Spinal cord (tissue), 10 donors: Measurements from ENCODE around the gene TMEM255B. TPM values are rescaled to one million over a fixed set of nuclear protein-coding genes. Genes with fewer than 3 reads are reported as not detected.
"Not testable (repeated sequence)": the region's sequence is repeated elsewhere in the genome, so short reads cannot be mapped to it uniquely, and the experiment has no call there.

Experiments used
- DNase-seq, 6 donors: peaks; one replicate each; pipeline versions ENCODE4 v3.0.0 to v3.0.0-alpha.2; 2013 to 2015; ENCODE audit warnings: low spot score in 6 of 6, low read depth in 4 of 6
- H3K27ac ChIP-seq: one replicate; pipeline ENCODE4 v1.5.1; 2013; ENCODE audit warnings: low read depth, low read length, control low read depth
- H3K27me3 ChIP-seq: one replicate; pipeline ENCODE4 v1.6.1; 2013; ENCODE audit warnings: low read length; ENCODE audit not compliant: control insufficient read depth, insufficient read depth
- H3K36me3 ChIP-seq: one replicate; pipeline ENCODE4 v1.6.1; 2013; ENCODE audit warnings: low read length; ENCODE audit not compliant: control insufficient read depth, insufficient read depth
- H3K4me1 ChIP-seq: one replicate; pipeline ENCODE4 v1.6.1; 2013; ENCODE audit warnings: low read length; ENCODE audit not compliant: control insufficient read depth, insufficient read depth
- H3K4me3 ChIP-seq: one replicate; pipeline ENCODE4 v1.5.1; 2013; ENCODE audit warnings: low read depth, low read length, control low read depth
- H3K9me3 ChIP-seq: one replicate; pipeline ENCODE4 v1.6.1; 2013; ENCODE audit warnings: low read length; ENCODE audit not compliant: control insufficient read depth, insufficient read depth
- WGBS: methylation state at CpG from one replicate; pipeline ENCODE4 v1.1.5; 2013; ENCODE audit warnings: missing lambda C conversion rate; ENCODE audit not compliant: insufficient coverage; 5-methylcytosine and 5-hydroxymethylcytosine counted together
- polyA plus RNA-seq, 2 donors: library from polyadenylated mRNA; unstranded; fragments of 120-200 nt; gene quantifications; one replicate each; pipeline ENCODE4 v1.2.1, GENCODE V29; 2013; ENCODE audit not compliant: insufficient read length in 2 of 2
- total RNA-seq, 2 donors: library from RNA; depleted of rRNA in 1 of 2; stranded (reverse); fragments of 120-200 nt in 1 of 2; fragments of >200 nt in 1 of 2; gene quantifications; one replicate each; pipeline versions ENCODE4 v1.2.3 to v1.2.4, GENCODE V29; 2013 to 2014
- donor health status: healthy.

The TMEM255B gene
- total and polyA plus RNA-seq, 4 donors, result 1.4 to 5.6 (median 3.4) TPM

DNA sequence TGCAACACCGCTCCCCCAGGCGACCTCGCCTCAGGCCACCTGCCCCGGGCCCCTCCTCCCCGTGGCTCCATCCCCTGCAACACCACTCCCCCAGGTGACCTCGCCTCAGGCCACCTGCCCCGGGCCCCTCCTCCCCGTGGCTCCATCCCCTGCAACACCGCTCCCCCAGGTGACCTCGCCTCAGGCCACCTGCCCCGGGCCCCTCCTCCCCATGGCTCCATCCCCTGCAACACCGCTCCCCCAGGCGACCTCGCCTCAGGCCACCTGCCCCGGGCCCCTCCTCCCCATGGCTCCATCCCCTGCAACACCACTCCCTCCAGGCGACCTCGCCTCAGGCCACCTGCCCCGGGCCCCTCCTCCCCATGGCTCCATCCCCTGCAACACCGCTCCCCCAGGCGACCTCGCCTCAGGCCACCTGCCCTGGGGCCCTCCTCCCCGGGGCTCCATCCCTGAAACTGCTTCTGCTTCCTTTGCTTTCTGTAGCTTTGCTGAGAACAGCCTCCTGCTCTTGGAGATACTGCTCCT lies 71.5 kb downstream of the TMEM255B start:
- WGBS, result no CpG with 5 or more reads among the region's 22 CpGs
- peaks cover 75% of the 10 kb centered on the region for H3K36me3 ChIP-seq

DNA sequence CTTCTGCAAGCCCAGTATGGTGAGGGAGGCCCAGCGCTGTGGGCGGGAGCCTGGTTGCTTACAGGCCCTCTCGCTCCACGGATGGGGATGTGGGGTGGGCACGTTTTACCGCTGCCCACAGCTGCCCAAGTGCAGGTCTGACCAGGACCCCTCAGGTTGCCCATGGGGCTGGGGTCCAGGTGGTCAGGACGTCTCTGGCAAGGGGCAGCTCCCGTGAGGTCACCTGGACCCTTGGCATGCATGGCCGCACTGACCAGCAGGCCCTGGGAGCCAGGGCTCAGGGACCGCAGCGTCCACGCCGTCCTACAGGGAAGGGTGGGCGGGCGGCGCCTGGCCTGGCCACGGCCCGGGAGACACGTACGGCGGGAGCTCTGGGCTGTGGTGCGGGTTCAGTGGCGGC lies 72.0 kb downstream of the TMEM255B start:
- Histone ChIP-seq H3K36me3 (peaks cover 73% of the 10 kb centered on the region), H3K27me3 (no peaks in the 10 kb centered on the region), H3K9me3 (no peaks in the 10 kb centered on the region), H3K27ac (no peak overlapping the region), H3K4me3 (no peak overlapping the region), H3K4me1 (peaks cover 11% of the 10 kb centered on the region)
- WGBS, result 88% methylated on average over 23 of the region's 23 CpGs
- DNase-seq, result no peak

More for the DNA sequence above, 71.5 kb downstream of the TMEM255B start:
- not testable (repeated sequence) for H3K27ac ChIP-seq, H3K27me3 ChIP-seq, DNase-seq, H3K9me3 ChIP-seq, H3K4me1 ChIP-seq, H3K4me3 ChIP-seq

GRCh38 chr13:113832205-113832604 lies 73.2 kb downstream of the TMEM255B start:
- Histone ChIP-seq H3K4me1 (peaks cover 16% of the 10 kb centered on the region), H3K27ac (no peak overlapping the region), H3K27me3 (no peaks in the 10 kb centered on the region), H3K4me3 (no peak overlapping the region), H3K36me3 (peaks cover 63% of the 10 kb centered on the region), H3K9me3 (no peaks in the 10 kb centered on the region)
- no peak for DNase-seq
- WGBS, result 86% methylated on average over 19 of the region's 19 CpGs

DNA sequence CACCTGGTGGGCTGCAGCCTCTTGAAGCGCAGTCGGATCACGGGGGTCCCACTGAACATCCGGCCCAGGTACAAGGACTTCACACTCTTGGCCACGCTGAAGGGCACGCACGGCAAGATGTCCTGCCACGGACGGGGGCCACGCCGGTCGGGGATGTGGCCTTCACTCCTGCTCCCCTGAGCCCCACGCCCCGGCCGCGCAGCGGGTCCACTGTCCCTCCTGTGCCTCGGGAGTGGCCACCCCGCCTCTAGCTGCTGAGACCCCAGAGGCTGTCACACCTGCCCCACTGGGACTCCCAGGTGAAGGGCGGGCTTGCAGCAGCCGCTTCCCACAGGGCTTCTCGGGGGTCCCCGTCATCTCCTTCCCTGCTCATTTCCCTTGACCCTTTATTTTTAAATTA lies 73.6 kb downstream of the TMEM255B start:
- peaks cover 63% of the 10 kb centered on the region for H3K36me3 ChIP-seq

DNA sequence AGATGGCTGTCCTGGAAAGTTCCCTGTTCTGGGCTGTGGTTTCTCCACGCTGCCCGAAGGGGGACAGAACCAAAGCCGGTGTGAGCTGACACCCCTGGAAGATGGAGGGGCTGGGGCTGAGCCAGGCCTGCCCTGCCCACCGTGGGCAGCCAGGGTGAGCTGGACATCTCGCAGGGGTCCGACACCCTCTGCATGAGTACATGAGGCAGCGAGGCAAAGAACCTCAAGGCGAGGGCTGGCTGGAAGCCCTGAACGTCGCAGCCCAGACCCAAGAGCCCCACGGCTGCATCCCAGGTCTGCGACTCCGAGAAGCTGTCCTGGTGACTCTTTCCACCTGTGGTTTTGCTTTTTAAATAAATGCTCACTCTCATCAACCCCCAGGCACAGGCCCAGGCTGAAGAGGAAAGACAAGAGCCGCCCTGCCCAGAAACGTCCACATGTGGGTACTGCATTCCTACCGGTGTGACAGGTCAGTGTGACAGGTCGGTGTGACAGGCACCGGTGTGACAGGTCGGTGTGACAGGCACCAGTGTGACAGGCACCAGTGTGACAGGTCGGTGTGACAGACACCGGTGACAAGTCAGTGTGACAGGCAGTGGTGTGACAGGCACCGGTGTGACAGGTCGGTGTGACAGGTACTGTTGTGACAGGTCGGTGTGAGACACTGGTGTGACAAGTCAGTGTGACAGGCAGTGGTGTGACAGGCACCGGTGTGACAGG lies 74.2 kb downstream of the TMEM255B start:
- H3K27me3 ChIP-seq, result no peaks in the 10 kb centered on the region
- no peak overlapping the region for H3K4me3 ChIP-seq
- DNase-seq, result no peak
- H3K9me3 ChIP-seq, result no peaks in the 10 kb centered on the region
- 93% methylated on average over 25 of the region's 25 CpGs for WGBS
- H3K27ac ChIP-seq, result no peak overlapping the region
- peaks cover 27% of the 10 kb centered on the region for H3K4me1 ChIP-seq
- H3K36me3 ChIP-seq, result peaks cover 65% of the 10 kb centered on the region

More for the DNA sequence above, 73.6 kb downstream of the TMEM255B start:
- 94% methylated on average over 19 of the region's 23 CpGs for WGBS
- H3K4me1 ChIP-seq, result peaks cover 20% of the 10 kb centered on the region
- H3K4me3 ChIP-seq, result no peak overlapping the region
- no peaks in the 10 kb centered on the region for H3K9me3 ChIP-seq
- H3K27me3 ChIP-seq, result no peaks in the 10 kb centered on the region
- no peak overlapping the region for H3K27ac ChIP-seq
- DNase-seq, result no peak

DNA sequence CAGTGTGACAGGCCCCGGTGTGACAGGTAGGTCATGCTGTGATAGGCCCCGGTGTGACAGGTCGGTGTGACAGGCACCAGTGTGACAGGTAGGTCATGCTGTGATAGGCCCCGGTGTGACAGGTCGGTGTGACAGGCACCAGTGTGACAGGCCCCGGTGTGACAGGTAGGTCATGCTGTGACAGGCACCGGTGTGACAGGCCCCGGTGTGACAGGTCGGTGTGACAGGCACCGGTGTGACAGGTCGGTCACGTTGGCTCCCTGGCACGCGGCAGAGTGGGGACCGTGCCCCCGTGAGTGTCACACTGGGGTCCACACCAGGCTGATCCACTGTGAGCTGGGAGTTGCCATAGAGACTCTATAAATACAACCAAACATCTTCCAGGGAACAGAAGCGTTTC lies 75.0 kb downstream of the TMEM255B start:
- Histone ChIP-seq H3K4me1 (peaks cover 34% of the 10 kb centered on the region), H3K36me3 (peaks cover 68% of the 10 kb centered on the region)
- not testable (repeated sequence) for H3K4me3 ChIP-seq, H3K9me3 ChIP-seq, H3K27ac ChIP-seq, H3K27me3 ChIP-seq, DNase-seq
- WGBS, result 90% methylated on average over 17 of the region's 17 CpGs

- no peak overlapping the region for H3K4me3 ChIP-seq
- no peaks in the 10 kb centered on the region for H3K9me3 ChIP-seq
- no peak for DNase-seq
- peaks cover 40% of the 10 kb centered on the region for H3K4me1 ChIP-seq
- WGBS, result 84% methylated on average over 37 of the region's 38 CpGs
- H3K36me3 ChIP-seq, result peaks cover 74% of the 10 kb centered on the region
- H3K27ac ChIP-seq, result no peak overlapping the region
- H3K27me3 ChIP-seq, result no peaks in the 10 kb centered on the region
Measured at GRCh38 chr13:113834496-113835200, 75.6 kb downstream of the TMEM255B start.

GRCh38 chr13:113835461-113836270 lies 76.6 kb downstream of the TMEM255B start:
- peak in 2 of 6 donors; percentile 30 to 77 for DNase-seq
- no peaks in the 10 kb centered on the region for H3K27me3 ChIP-seq
- no peak overlapping the region for H3K27ac ChIP-seq
- 55% methylated on average over 28 of the region's 37 CpGs for WGBS
- H3K9me3 ChIP-seq, result no peaks in the 10 kb centered on the region
- H3K4me1 ChIP-seq, result peaks cover 51% of the 10 kb centered on the region
- no peak overlapping the region for H3K4me3 ChIP-seq
- H3K36me3 ChIP-seq, result peaks cover 76% of the 10 kb centered on the region

- Histone ChIP-seq H3K4me1 (peaks cover 58% of the 10 kb centered on the region), H3K4me3 (no peak overlapping the region)
- peak in 1 of 6 donors; percentile 35 for DNase-seq
Measured at GRCh38 chr13:113836768-113837559, 77.9 kb downstream of the TMEM255B start.

More at GRCh38 chr13:113836768-113837559, 77.9 kb downstream of the TMEM255B start:
- H3K36me3 ChIP-seq, result peaks cover 72% of the 10 kb centered on the region
- peak overlapping the region; percentile 25 for H3K27ac ChIP-seq
- WGBS, result 47% methylated on average over 17 of the region's 19 CpGs
- H3K9me3 ChIP-seq, result no peaks in the 10 kb centered on the region
- no peaks in the 10 kb centered on the region for H3K27me3 ChIP-seq
